Activated CD4-positive, CD25-positive, alpha-beta regulatory T cell treated with anti-CD3 and anti-CD28 coated beads, Interleukin-2, amount 50 U/mL, for 24 hours (primary cell): Measurements from ENCODE around the gene OR4F6.
"Not testable (repeated sequence)": the region's sequence is repeated elsewhere in the genome, so short reads cannot be mapped to it uniquely, and the experiment has no call there.

Experiments used
- ATAC-seq, 2 donors: fragments of 150-1000 bp; cut with Tn5 transposase; one replicate each; pipeline ENCODE4 v1.10.0; 2021; ENCODE audit warnings: mild to moderate bottlenecking in 1 of 2, moderate library complexity in 1 of 2

OR4F6 gene

GRCh38 chr15:101803209-101803608 lies at the start of gene OR4F6:
Gene OR4F6 (plus strand): TSS chr15:101803509. CDS start chr15:101805720, 2,211 bp downstream.
- no peak for ATAC-seq

- ATAC-seq, result not testable (repeated sequence)
Measured at GRCh38 chr15:101764669-101765339, 38.5 kb upstream of the OR4F6 start.

GRCh38 chr15:101765340-101765671 lies 38.0 kb upstream of the OR4F6 start:
- ATAC-seq, result not testable (repeated sequence)

- ATAC-seq, result no peak
Measured at GRCh38 chr15:101765772-101766456, 37.4 kb upstream of the OR4F6 start.

GRCh38 chr15:101767083-101767640 lies 36.1 kb upstream of the OR4F6 start:
- ATAC-seq, result not testable (repeated sequence)

- no peak for ATAC-seq
Measured at GRCh38 chr15:101772921-101773320, 30.4 kb upstream of the OR4F6 start.

GRCh38 chr15:101773496-101774100 lies 29.7 kb upstream of the OR4F6 start:
- ATAC-seq, result no peak

GRCh38 chr15:101775136-101775535 lies 28.2 kb upstream of the OR4F6 start:
- ATAC-seq, result no peak

- not testable (repeated sequence) for ATAC-seq
Measured at GRCh38 chr15:101778576-101778975, 24.7 kb upstream of the OR4F6 start.

GRCh38 chr15:101780225-101780624 lies 23.1 kb upstream of the OR4F6 start:
- ATAC-seq, result not testable (repeated sequence)

GRCh38 chr15:101781928-101782327 lies 21.4 kb upstream of the OR4F6 start:
- no peak for ATAC-seq

GRCh38 chr15:101784644-101785043 lies 18.7 kb upstream of the OR4F6 start:
- ATAC-seq, result no peak

GRCh38 chr15:101786422-101786821 lies 16.9 kb upstream of the OR4F6 start:
- ATAC-seq, result not testable (repeated sequence)

- ATAC-seq, result not testable (repeated sequence)
Measured at GRCh38 chr15:101788001-101788400, 15.3 kb upstream of the OR4F6 start.

GRCh38 chr15:101788503-101789269 lies 14.6 kb upstream of the OR4F6 start:
- not testable (repeated sequence) for ATAC-seq

- ATAC-seq, result not testable (repeated sequence)
Measured at GRCh38 chr15:101790748-101791147, 12.6 kb upstream of the OR4F6 start.

GRCh38 chr15:101793981-101794380 lies 9.3 kb upstream of the OR4F6 start:
- ATAC-seq, result not testable (repeated sequence)

GRCh38 chr15:101795455-101795854 lies 7.9 kb upstream of the OR4F6 start:
- no peak for ATAC-seq

- no peak for ATAC-seq
Measured at GRCh38 chr15:101799665-101800064, 3.6 kb upstream of the OR4F6 start.

- ATAC-seq, result no peak
Measured at GRCh38 chr15:101801048-101801447, 2.3 kb upstream of the OR4F6 start.

- no peak for ATAC-seq
Measured at GRCh38 chr15:101803676-101804075, 367 bp downstream of the OR4F6 start.

- no peak for ATAC-seq
Measured at GRCh38 chr15:101804375-101804774, 1.1 kb downstream of the OR4F6 start.

GRCh38 chr15:101804941-101805340 lies 1.6 kb downstream of the OR4F6 start:
- no peak for ATAC-seq
